Activated CD4-positive, CD25-positive, alpha-beta regulatory T cell treated with anti-CD3 and anti-CD28 coated beads, Interleukin-2, amount 50 U/mL, for 16 hours (primary cell): Measurements from ENCODE around the gene ANAPC16.
"Not testable (repeated sequence)": the region's sequence is repeated elsewhere in the genome, so short reads cannot be mapped to it uniquely, and the experiment has no call there.

ENCODE experiments used
- DNase-seq: peaks from one replicate; pipeline ENCODE4 v3.0.0-alpha.2; 2020; ENCODE audit warnings: low read depth, low spot score

The ANAPC16 gene

DNA sequence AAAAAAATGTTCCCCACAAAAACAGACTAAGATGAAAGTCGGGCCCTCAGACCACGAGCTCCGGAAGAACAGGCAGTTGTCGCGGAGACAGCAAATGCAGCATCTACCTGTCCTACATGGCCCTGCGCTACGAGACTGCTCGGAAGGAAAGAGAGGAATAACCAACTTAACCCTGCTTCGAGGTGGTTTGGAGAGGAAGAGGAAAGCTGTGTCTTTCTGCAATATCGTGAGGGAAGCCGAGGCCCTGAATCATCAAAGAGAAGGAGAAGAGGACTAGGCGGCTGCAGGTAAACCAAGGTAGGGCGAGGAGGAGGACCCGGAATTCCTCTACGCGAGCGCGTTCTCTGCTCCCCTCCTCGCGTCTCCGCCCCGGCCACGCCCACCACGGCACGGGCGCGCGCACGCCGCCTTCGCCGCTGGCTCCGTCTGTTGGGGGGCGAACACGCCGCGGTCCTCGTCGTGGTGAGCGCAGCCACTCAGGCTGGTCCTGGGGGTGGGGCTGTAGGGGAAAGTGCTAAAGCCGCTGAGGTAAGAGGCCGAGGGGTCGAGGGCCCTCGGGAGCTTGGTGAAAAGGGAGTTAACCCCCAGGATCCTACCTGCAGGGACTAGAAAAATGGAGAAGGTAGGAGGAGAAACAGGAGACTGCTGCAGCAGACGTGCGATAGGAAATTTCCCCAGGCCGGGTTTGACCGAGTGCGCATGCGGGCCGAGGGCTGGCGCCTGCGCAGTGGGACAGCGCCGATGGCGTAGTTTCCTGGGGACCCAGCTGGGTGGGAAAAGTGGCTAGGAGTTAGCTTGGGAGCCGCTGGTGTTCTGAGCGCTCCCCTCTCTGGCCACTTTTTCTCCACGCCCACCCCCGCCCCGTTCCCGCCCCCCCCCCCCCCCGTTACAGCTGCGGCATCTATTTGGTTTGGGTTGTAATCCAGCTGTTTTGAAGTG lies at the start of gene ANAPC16, which contains the start of gene ASCC1:
TSS of gene ANAPC16 (plus strand) at position 402 of the 939 bp plus-strand sequence. CDS start 7,903 bp downstream, outside the sequence.
TSS of gene ASCC1 (minus strand) at position 666 of the 939 bp plus-strand sequence. CDS start 2,978 bp downstream, outside the sequence.
- DNase-seq, result peak; percentile 88

GRCh38 chr10:72167118-72167517 lies 48.7 kb upstream of the ANAPC16 start:
- DNase-seq, result no peak

GRCh38 chr10:72170263-72170662 lies 45.5 kb upstream of the ANAPC16 start:
- no peak for DNase-seq

DNA sequence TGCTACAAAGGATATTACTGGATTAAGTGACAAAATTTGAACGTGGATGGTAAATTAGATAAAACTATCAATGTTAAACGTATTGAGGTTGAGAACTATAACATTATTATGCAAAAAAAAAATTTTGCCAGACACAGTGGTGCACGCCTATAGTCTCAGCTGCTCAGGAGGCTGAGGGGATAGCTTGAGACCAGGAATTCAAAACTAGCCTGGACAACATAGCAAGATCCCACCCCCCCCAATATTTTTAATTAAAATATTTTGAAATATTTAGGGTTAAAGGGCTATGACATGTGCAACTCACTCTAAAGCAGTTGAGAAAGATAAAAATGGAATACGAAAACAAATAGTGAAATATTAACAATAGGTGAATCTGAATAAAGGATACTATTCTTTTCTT lies 45.1 kb upstream of the ANAPC16 start:
- DNase-seq, result no peak

DNA sequence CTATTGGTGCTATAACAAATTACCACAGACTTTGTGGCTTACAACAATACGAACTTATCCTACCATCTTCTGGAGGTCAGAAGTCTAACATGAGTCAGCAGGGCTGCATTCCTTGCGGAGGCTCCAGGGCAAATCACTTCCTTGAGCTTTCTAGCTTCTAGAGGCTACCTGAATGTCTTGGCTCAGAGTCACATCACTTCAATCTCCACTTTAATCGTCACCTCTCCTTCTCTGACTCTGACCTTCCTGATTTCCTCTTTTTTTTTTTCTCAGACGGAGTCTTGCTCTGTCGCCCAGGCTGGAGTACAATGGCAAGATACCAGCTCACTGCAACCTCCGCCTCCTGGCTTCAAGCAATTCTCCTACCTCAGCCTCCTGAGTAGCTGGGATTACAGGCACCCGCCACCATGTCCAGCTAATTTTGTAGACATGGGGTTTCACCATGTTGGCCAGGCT lies 44.6 kb upstream of the ANAPC16 start:
- no peak for DNase-seq

DNA sequence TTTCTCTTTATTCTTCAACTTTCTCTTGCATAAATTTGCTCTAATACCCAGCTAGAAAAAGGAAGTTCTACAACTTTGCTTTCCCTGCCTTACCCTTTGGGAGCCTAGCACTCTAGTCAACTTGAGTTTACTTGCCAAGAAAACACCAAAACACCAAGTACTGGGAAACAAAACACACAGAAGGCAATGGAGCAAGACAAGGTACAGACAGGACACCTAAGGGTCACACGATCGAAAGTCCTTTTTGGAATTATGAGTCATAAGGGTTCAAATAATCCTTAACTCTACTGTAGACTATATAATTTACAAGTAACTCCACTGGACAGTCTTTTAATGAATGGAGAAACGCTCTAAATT lies 42.6 kb upstream of the ANAPC16 start:
- DNase-seq, result no peak

- DNase-seq, result no peak
These were observed 42.1 kb upstream of the ANAPC16 start for GRCh38 chr10:72173619-72174296.

DNA sequence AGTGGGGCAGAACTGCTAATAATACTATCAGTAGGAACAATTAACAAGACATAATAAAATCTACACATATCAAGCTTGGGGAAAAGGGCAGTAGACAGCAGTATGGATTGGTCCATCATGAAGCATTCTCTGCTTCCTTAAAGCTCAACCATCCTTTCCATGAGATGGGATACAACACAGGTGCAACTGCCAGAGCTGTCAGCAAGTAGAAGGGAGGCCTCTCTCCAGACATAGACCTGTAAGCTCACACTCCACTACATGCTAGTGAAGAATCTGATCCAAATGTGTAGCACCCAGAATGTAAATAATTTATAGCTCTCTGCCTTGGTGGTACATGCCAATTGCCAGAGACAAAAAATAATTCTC lies 41.5 kb upstream of the ANAPC16 start:
- no peak for DNase-seq

DNA sequence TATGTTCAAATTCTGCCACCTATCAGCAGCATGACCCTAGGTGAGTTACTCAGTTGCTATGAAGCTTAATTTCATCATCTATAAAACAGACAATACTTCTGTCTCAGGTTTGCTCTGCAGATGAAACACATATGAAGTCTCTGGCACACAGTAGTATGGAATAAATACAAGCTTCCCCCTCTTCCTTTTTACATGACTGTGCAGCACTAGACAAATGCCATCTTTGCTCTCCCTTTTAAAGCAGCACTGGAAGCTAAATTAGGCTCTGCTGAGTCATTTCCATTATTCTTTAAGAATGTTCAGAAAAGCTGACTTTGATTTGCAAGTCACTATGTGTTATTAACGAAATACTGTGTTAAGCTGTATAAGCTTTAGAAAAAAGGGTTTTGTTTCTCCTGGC lies 40.7 kb upstream of the ANAPC16 start:
- no peak for DNase-seq

- no peak for DNase-seq
These were observed 39.1 kb upstream of the ANAPC16 start for GRCh38 chr10:72176701-72177100.

- no peak for DNase-seq
These were observed 38.4 kb upstream of the ANAPC16 start for GRCh38 chr10:72177454-72177853.

DNA sequence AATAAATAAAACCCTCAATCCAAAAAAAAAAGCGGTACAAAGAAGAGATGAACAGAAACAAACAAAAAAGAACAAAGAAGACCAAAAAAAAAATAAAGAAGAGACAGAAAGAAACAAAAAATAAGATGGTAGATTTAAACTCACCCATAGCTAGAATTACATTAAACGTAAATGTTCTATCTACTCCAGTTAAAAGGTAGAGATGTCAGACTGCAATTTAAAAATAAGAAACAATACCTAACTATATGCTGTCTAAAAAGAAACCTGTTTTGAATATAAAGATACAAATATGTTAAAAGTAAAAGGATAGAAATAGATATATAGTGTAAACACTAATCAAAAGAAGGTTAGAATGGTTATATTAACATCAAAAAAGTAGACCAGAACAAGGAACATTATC lies 31.7 kb upstream of the ANAPC16 start:
- no peak for DNase-seq

DNA sequence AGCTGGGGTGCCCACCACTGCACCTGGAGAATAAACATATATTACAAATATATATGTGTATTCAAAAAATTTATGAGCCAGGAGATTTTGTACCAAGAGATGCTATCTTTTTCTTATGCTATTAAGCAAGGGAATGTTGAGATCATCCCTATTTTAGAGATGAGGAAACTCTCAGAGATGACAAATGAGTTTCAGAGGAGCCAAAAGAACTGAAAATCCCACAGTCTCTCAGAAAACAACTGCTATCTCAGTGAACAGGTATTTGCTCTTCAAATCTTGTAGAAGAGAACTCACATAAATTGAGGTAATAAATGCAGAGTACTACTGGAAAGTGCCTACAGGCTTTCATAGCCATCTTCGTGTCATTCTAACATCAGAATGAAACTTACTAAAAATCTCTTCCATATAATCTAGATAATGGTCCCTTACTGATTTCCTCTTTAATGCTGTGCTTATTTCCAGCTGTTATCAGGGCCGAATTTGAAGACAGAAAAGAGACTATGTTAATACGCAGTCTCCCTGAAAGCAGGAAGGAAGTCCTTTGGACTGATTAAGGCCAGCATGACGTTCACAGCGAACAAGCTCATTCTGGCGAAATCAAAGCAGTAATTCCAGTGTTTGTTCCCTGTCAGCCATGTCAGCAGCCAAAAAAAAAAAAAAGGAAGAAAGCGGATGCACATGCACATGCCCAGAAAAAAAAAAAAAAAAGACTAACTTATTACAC lies 29.4 kb upstream of the ANAPC16 start:
- DNase-seq, result no peak

DNA sequence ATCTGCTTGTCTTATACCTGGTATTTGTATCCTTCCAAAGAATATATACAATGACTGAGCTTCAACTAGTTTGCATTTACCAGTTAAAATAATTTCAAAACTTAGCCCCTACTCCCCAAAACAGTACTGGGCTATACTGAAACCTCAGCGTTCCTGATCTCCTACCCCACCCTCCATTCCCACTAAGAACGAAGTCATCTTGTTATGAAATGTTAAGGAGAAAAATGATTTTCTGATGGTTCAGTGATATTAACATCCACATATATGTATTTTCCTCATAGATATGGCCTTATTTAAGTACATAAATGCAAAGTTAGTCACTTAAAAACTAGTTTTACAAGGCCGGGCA lies 28.9 kb upstream of the ANAPC16 start:
- DNase-seq, result no peak

GRCh38 chr10:72194949-72195348 lies 20.9 kb upstream of the ANAPC16 start:
- no peak for DNase-seq

GRCh38 chr10:72200883-72201282 lies 14.9 kb upstream of the ANAPC16 start:
- no peak for DNase-seq

DNA sequence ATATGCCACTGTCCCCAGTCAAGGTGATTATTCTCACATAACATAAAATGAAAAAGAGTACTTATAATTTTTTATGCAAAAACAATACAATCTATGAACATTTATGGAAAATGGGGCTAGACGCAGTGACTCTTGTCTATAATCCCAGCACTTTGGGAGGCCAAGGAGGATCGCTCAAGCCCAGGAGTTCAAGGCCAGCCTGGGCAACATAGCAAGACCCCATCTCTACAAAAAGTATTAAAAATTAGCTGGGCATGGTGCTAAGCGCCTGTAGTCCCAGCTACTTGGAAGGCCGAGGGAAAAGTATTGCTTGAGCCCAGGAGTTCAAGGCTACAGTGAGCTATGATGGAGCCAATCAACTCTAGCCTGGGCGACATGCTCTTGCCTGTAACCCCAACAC lies 14.5 kb upstream of the ANAPC16 start:
- DNase-seq, result no peak

GRCh38 chr10:72204296-72204695 lies 11.5 kb upstream of the ANAPC16 start:
- DNase-seq, result no peak

- DNase-seq, result no peak
These were observed 11.1 kb upstream of the ANAPC16 start for GRCh38 chr10:72204724-72205123.

DNA sequence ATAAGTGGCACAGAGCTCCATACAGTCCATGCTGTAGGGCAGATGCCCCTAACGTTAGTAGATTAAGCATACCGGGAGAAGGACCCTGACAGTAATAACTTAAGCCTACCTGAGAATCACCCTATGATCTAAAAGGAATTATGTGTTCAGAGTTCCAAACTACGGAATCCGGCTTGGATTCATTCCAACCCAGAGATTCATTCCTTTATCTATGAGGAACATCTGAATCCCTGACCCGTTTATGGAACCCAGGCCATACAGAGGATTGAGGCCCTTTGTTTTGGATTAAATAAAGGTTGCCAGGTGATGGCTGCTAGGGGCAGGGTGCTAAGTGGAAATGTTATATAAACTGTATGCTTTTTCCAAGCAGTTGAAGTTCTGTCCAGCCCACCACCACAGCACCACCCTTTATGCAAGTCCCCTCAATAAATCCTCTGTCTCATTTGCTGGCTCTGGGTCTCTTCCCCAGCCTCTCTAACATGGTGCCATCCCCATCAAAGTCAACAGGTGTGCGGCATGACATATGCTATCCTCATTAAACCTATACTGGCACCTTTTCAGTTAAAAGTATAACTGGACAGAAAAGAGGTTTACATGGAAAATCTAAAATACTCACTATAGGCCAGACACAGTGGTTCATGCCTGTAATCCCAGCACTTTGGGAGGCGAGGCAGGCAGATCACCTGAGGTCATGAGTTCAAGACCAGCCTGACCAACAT lies 9.1 kb upstream of the ANAPC16 start:
- DNase-seq, result no peak

GRCh38 chr10:72208526-72208925 lies 7.3 kb upstream of the ANAPC16 start:
- DNase-seq, result not testable (repeated sequence)

GRCh38 chr10:72211381-72211780 lies 4.4 kb upstream of the ANAPC16 start:
- DNase-seq, result not testable (repeated sequence)
